ENCODE results near the gene MYO16. TPM values are rescaled to one million over a fixed set of nuclear protein-coding genes. Genes with fewer than 3 reads are reported as not detected.

The MYO16 gene
- total RNA-seq: 0.03 TPM in 1 of 2 replicates, not detected in the other
- polyA plus RNA-seq (2012): 0.09 TPM

- DNase-seq (ENCODE audit: low read depth): no peak
Observed at GRCh38 chr13:108629181-108629752, at the start of gene MYO16. MYO16 (plus strand) TSS chr13:108629611; CDS start chr13:108629845, 234 bp downstream.

GRCh38 chr13:108586826-108587225 lies 42.6 kb upstream of the MYO16 start:
- DNase-seq (ENCODE audit: low read depth): no peak

- DNase-seq (ENCODE audit: low read depth): no peak
Observed at GRCh38 chr13:108588516-108588915, 40.9 kb upstream of the MYO16 start.

GRCh38 chr13:108594153-108594552 lies 35.3 kb upstream of the MYO16 start:
- DNase-seq (ENCODE audit: low read depth): no peak

GRCh38 chr13:108595436-108596274 lies 33.8 kb upstream of the MYO16 start:
- DNase-seq (ENCODE audit: low read depth): no peak

- DNase-seq (ENCODE audit: low read depth): no peak
Observed at GRCh38 chr13:108597943-108598342, 31.5 kb upstream of the MYO16 start.

- DNase-seq (ENCODE audit: low read depth): no peak
Observed at GRCh38 chr13:108606424-108606823, 23.0 kb upstream of the MYO16 start.

- DNase-seq (ENCODE audit: low read depth): no peak
Observed at GRCh38 chr13:108609353-108609752, 20.1 kb upstream of the MYO16 start.

GRCh38 chr13:108610507-108610906 lies 18.9 kb upstream of the MYO16 start:
- no peak for DNase-seq (ENCODE audit: low read depth)

- no peak for DNase-seq (ENCODE audit: low read depth)
Observed at GRCh38 chr13:108615241-108615640, 14.2 kb upstream of the MYO16 start.

GRCh38 chr13:108618233-108618632 lies 11.2 kb upstream of the MYO16 start:
- no peak for DNase-seq (ENCODE audit: low read depth)

GRCh38 chr13:108621462-108621861 lies 7.9 kb upstream of the MYO16 start:
- no peak for DNase-seq (ENCODE audit: low read depth)

- DNase-seq (ENCODE audit: low read depth): no peak
Observed at GRCh38 chr13:108624108-108624507, 5.3 kb upstream of the MYO16 start.

GRCh38 chr13:108624979-108625378 lies 4.4 kb upstream of the MYO16 start:
- DNase-seq (ENCODE audit: low read depth): no peak

GRCh38 chr13:108629988-108630387 lies 577 bp downstream of the MYO16 start:
- no peak for DNase-seq (ENCODE audit: low read depth)

- DNase-seq (ENCODE audit: low read depth): no peak
Observed at GRCh38 chr13:108632649-108633167, 3.3 kb downstream of the MYO16 start.

GRCh38 chr13:108638901-108639300 lies 9.5 kb downstream of the MYO16 start:
- DNase-seq (ENCODE audit: low read depth): no peak

GRCh38 chr13:108643646-108644353 lies 14.4 kb downstream of the MYO16 start:
- DNase-seq (ENCODE audit: low read depth): no peak

- no peak for DNase-seq (ENCODE audit: low read depth)
Observed at GRCh38 chr13:108645376-108645775, 16.0 kb downstream of the MYO16 start.

- DNase-seq (ENCODE audit: low read depth): no peak
Observed at GRCh38 chr13:108650271-108650670, 20.9 kb downstream of the MYO16 start.

GRCh38 chr13:108656742-108657141 lies 27.3 kb downstream of the MYO16 start:
- DNase-seq (ENCODE audit: low read depth): no peak

GRCh38 chr13:108657519-108657918 lies 28.1 kb downstream of the MYO16 start:
- no peak for DNase-seq (ENCODE audit: low read depth)
